ENCODE data around the gene PPP1R1B.

The PPP1R1B gene

DNA sequence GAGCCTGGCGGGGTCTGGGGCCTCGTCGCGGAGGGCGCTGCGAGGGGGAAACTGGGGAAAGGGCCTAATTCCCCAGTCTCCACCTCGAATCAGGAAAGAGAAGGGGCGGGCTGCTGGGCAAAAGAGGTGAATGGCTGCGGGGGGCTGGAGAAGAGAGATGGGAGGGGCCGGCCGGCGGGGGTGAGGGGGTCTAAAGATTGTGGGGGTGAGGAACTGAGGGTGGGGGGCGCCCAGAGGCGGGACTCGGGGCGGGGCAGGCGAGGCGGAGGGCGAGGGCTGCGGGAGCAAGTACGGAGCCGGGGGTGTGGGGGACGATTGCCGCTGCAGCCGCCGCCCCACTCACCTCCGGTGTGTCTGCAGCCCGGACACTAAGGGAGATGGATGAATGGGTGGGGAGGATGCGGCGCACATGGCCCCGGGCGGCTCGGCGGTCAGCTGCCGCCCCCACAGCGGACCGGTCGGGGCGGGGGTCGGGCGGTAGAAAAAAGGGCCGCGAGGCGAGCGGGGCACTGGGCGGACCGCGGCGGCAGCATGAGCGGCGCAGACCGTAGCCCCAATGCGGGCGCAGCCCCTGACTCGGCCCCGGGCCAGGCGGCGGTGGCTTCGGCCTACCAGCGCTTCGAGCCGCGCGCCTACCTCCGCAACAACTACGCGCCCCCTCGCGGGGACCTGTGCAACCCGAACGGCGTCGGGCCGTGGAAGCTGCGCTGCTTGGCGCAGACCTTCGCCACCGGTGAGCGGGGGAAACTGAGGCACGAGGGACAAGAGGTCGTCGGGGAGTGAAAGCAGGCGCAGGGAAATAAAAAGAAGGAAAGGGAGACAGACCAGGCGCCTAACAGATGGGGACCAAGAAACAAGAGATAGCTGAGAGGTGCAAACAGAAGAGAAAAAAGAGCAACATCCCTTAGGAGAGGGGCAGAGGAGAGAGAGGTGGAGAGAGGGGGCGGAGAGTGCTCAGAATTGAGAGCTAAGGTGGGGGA lies 41.5 kb downstream of the PPP1R1B start, which contains the start of gene PNMT:
Gene PNMT, plus strand, starts transcription at position 509 of the 980 bp plus-strand sequence. Its CDS starts 23 bp downstream, at position 532.
- DNase-seq: peak; percentile 52 to 85 (median 66)

DNA sequence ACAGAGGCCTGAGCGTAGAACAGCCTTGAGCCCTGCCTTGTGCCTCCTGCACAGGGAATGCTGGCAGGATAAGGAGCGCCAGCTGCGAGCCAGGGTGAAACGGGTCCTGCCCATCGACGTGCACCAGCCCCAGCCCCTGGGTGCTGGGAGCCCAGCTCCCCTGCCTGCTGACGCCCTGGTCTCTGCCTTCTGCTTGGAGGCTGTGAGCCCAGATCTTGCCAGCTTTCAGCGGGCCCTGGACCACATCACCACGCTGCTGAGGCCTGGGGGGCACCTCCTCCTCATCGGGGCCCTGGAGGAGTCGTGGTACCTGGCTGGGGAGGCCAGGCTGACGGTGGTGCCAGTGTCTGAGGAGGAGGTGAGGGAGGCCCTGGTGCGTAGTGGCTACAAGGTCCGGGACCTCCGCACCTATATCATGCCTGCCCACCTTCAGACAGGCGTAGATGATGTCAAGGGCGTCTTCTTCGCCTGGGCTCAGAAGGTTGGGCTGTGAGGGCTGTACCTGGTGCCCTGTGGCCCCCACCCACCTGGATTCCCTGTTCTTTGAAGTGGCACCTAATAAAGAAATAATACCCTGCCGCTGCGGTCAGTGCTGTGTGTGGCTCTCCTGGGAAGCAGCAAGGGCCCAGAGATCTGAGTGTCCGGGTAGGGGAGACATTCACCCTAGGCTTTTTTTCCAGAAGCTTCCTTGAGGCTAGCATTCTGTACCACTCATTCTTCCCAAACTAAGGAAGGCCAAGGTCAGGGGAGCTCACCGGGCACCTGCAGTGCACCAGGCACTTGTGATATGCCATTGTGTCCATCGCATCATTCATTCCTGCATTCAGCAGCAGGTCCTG lies 43.4 kb downstream of the PPP1R1B start:
- DNase-seq: no peak

DNA sequence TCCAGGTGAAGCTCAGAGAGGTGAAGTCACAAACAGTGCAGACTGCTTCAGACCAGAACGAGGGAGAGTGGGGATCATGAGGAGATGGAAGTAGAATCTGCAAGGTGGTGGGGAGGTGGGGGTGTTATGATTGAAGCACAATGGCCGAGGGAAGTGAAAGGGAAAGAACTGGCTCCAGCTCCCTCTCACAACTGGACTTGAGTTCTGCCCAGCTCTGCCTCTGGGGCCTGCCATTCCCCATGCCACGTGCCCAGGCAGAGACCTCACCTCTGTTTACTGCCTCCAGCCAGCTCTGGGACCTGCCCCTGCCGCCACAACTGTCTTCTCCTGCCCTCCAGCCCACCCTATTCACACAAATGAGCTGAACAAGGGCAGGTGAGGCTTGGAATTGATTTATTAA lies 44.0 kb downstream of the PPP1R1B start:
- no peak for DNase-seq

DNA sequence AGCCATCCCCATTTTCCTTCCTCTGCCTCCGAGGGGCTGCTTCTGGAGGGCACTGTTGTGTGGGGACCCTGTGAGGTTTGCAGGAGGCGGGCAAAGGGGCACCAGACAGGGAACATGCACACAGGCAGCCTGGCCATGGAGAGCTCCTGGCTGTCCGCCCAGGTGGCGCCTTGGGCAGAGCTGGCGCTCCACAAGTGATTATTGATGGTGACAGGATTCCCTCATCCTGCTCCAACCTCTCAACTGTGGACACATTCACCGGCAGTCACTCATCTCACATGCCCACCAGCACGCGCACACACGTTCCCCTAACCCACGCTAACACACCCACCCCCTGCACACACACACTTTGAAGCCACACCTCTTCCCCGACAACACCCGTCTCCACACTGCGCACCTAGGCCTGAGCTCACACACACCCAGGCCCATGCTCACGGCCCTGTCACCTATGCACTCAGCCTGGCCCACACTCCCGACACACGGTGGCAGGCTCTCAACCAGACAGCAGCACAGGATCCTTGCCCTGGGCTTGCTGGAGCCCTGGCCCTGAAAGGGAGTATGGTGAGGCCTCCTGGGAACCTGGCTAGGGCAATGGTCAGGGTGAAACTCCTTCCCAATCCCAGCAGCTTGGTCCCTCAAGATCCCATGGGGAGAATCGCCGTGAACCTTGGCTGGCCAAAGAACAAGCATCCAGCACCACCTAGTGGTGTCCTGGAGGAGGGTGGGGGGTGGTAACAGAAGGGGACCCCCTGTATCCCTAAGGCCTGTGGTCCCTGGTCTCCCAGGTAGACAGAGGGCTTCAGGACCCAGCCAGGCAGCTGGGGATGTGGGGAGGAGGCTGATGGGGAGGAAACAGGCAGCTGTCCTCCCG lies 45.1 kb downstream of the PPP1R1B start:
- DNase-seq: peak in 3 of 4 experiments; percentile 25 to 53 (median 47)

DNA sequence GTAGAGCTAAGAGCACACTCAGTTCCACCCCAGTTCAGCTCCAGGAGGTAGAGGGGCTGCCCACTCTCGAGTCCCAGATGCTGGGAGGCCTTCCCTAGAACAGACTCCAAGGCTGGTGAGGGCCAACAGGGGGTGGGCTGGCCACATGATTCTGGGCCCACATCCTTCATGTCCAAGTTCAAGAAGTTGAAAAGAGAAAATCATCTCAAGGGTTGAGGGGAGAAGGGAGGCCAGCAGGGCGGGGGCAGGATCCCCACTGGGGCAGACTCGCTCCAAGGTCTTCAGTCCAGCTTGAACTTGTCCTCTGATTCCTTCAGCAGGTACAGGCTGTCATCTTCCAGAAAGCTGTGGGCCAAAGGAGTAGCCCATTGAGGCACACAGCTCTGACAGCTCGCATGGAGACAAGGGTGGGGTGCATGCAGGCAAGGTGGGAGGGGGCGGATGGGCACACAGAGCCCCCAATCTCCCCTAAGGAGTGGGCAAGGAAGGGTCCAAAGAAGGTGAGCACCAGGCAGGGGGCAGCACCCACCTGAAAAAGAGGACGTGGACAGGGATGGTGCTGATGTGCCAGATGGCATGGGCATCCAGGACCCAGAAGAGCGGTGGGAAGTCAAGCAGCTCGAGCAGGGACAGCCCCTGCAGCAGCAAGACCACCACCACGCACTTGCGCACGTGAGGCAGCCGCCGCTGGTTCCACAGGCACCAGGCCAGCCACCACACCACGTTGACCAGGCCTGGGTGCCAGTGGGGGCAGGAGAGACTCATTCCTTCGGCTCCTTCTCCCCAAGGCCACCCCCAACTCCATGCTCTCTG lies 46.0 kb downstream of the PPP1R1B start:
- DNase-seq: no peak

DNA sequence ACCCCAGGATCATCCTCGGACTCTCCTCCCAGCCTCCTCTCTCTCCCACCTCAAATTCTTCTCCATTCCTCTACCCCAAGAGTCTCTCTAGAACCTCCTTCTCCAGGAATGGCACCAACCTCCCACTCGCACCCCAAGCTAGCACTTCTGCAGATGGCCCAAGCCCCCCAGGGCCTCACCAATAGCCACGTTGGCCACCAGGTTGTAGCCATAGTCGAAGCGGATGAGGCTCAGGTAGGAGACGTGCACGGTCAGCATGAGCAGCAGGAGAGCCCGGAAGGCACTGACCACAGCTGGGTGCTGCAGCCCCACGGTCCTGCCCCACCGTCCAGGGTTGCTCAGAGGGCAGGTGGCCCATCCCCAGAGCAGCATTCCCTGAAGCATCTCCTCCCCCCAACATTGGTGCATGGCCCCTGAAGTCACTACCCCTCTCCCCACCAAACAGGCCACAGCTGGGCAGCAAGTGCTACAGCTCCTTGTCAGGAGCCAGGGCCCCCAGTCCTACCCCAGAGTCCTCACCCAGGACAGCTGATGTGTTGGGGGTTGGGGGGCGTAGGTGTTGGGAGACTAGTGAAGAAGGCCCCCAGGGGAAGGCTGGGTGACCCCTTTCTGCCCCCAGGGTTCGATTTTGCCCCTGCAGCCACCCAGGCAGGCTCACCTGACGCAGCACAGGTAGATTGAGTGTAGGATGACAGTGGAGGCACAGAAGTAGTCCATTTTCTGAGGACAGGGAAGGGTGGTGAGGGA lies 46.8 kb downstream of the PPP1R1B start:
- DNase-seq: no peak

DNA sequence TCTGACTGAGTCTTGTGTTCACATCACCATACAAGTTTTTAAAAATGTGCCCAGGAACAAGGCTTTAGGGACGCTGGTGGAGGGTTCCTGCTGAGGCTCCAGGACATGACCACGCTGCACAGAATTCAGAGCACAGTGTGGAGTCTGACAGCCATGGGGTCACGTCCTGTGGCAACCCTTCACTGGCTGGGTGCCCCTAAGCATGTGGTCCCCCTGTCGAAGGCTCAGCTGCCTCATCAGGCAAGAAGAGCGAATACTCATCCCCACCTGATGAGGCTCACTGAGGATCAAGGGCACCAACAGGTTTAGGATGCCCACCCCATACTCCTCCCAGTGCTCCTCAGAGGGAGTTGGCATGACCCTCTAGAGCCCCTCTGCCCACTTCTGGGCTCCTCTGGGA lies 47.4 kb downstream of the PPP1R1B start:
- no peak for DNase-seq

DNA sequence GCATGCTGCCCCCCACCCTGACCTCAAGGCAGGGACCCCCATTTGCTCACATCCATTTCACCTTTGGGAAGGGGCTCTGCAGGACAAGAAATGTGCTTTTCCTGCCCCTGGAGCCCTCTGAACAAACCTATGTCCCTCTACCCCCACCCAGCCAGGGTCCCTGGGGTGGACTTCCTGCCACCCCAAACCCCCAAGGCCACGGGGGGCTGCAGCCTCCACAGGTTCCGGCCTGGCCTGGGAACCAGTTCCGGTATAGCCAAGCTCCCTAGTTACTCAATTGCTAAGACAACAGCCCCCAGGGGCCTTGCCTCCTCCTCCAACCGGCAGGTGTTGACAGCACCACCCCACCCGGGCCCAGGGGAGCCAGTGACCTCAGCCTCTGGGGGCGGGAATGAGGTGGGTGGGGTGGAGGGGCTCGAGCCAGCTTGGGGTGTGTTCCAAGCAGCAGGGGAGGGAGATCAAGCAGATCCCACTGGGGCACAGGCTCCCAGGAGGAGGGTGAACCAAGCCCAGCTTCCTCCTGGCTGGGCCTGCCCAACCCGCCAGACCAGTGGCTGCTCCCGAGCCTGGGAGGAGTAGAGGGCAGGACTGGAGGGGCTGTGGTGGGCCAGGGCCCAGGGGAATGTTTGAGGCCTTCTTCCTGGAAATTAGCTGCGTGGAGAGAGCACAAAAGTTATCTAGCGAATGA lies 48.1 kb downstream of the PPP1R1B start:
- no peak for DNase-seq

DNA sequence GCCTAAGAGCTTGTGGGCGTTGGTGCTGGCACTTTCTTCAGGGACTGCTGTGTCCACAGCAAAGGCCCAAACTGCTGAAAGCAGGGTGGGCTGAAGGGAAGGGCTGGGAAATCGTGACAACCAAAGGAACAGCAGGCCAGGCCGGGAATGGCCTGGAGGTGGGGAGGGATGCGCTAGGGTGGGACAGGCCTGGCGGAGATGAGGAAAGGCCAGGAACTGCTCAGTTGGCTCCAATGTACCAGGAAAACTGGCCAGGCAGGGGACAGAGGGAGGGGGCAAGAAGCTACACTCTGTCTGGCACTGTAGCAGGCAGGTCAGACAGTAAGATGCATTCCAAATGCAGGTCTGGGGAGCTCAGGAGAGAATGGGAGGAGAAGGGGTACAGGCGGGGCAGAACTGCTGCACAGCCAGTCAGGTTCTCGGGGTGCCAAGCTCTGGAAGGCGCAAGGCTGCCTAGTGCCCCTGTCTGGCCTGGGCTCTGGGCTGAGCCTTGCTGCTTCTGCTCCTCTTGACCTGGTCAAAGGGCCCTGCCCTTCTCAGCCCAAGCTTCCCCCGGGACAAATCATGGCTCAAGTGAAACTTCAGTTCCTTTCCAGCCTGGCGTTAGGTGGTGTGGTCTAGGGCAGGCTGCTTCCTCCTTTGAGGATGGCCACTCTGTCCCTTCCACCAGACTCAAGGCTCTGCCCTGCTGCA lies 48.8 kb downstream of the PPP1R1B start:
- DNase-seq: peak in 2 of 4 experiments; percentile 22 to 31

DNA sequence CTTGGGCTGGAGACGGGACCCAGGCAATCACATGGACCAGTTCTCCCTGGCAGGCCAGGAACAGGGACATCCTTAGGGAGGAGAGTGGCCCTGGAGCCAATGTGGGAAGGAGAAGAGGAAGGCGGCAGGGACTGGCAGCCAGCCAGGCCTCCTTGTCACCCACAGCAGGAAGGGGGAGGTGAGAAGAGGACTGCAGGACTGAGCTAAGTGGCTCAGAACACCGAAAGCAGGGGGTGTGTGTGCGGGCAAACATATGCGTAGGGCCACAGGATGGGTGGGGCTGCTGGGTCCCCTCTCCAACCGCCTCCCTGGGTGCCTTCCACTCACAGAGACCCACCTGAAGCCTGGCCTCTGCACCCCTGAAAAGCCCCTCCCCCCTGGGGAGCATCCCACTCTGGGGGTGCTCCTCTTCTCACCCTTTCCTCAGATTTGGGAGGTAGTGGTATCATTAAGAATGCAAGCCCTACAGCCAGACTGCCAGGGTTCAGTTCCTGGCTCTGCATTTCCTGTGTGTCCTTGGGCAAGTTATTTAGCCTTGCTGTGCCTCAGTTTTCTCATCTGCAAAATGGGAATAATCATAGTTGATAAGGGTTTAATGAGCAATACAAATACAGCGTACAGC lies 49.6 kb downstream of the PPP1R1B start:
- DNase-seq: peak; percentile 52 to 80 (median 56)

DNA sequence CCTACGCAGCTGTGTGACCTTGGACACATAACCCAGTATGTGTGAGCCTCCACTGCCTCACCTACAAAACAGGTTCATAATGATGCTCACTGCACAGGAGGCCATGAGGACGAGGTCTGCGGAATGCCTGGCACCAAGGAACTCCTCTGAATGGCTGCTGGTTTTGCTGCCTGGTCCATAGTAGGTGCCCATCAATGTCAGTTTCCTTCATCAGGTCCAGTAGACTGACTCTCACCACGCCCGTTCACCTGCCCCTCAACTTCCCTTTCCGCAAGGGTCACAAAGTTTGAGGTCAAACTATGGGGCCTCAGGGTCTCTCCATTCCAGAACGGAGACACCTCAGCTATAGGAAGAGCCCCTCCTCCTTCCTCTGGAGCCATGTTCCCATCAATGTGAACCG lies 50.3 kb downstream of the PPP1R1B start:
- DNase-seq: no peak

DNA sequence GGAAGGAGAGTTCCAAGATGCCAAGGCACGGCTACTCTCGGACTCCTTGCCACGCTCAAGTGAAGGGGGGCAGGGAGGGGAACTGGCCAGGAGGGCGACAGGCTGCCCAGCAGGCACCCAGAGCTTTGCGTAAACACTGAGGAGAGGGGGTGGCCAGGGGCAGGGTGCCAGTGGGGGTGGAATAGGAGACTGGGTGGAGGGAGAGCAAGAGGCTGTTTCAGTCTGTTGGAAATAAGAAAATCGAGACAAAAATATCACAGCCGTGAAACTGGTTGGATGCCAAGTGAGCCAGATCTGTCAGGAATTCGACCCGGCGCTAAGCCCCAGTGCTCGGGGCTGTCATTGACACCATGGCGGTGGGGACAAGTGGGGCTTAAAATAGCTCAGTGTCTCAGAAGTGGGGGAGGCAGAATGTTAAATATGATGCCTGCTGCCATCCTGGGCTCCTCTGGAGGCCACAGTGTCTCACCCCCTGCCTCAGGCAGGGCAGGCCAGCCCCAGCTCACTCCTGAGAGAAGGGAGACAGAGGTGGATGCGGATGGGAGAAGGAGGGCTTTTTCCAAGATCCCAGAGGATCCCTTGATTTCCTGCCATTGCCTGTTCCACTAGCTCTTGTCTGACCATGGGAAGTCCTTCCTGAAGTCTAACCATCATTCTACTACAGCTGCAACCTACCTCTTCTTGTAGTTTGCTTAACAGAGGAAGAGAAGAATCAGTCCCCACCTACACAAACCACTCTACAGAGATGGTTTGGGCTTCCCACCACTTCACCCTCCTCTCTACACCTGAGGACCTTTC lies 51.0 kb downstream of the PPP1R1B start:
- DNase-seq: no peak

DNA sequence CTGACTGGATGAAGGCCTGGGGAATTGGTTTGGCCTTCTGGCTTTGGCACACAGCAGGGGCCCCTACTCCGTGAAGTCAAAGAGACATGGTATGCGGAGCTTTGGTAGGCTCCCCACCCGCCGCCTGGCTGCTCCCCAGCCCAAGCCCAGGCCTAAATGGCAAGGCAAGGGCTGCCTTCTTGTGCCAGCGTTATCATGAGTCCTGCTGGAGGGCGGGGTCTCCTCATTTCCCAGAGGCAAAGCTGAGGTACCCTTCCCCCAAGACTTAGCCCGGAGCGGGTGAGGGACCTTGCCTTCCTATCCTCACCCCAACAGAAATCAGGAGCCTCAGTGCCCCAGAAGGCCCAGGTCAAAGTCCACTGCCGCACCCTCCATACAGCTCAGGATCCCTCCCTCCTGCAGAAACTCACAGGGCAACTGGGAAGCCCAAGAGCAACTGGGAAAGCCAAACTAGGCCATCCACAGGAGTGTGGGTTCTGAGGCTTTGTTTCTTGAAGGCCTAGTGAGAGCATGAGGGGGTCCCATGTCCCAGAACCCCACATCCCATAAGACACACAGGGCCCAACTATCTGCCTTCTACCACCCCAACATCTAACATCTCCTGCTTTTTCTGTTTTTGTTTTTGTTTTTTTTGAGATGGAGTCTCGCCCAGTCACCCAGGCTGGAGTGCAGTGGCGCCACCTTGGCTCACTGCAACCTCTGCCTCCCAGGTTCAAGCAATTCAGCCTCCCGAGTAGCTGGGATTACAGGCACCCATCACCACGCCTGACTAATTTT lies 51.8 kb downstream of the PPP1R1B start:
- no peak for DNase-seq

DNA sequence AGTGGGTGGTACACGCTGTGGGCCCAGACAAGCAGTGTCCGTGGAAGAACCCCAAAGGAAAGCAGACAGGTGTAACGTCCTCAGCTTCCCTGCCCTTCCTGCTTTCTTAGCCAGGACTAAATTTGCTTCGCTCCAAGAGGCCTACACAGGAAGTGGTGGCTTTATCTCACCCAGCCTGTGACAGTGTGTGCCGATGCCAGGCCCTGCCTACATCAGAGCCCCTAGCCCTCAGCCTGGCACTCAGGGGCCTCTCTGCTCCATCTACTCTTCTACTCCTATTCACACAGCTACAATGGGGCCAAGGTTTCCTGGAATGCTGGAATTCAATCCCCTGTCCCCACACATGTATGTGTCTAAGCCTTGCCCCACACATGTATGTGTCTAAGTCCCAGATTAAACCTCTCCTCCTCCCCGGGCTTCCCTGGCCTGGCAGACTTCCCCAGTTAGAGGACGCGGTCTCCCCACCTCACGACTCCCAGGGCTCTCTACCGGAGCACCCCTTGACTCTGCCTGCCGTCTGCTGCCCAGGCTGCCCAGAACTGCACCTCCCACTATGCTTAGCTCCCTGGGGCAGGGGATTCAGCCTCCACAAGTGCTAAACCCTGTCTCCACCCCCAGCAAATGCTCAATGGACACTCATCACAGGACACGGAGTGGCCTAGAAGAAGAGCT lies 52.9 kb downstream of the PPP1R1B start:
- DNase-seq: no peak

DNA sequence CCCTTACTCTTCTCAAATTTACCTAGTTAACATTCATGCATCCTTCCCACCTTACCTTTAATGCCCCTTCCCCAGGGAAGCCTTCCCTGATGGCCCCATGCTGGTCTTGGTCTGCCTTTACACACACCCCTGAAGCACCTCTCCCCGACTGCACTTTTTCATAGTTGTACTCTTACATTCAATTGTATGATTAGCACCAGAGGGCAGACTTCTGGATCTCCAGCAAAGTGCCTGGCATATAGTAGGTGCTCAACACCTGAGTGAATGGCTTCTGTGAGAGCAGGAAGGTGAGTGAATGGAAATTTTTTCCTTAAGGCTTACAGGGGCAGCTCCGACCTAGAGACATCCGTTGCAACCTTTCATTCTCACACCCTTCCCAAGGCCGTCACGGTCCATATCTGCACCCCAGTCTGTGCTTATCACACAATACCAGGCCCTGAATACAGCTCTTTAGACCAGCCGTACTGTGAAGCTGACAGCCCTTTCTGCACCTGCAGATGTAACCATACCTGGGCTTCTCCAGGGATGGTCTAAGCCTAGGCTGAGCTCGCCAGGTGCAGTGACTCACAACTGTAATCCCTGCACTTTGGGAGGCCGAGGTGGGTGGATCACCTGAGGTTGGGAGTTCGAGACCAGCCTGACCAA lies 56.7 kb downstream of the PPP1R1B start:
- DNase-seq: no peak
